Spleen (tissue), 11 donors: Measurements from ENCODE around the gene ACYP1. TPM values are rescaled to one million over a fixed set of nuclear protein-coding genes. Genes with fewer than 3 reads are reported as not detected.

Source experiments
- DNase-seq: peaks from one replicate; pipeline ENCODE4 v3.0.0-alpha.2; 2020
- H3K27ac ChIP-seq, 8 donors: fragments of 200-600 bp; sonication (generic) in 7 of 8; 1 replicate in 4 of 8; 2 replicates in 4 of 8; pipeline versions ENCODE4 v1.5.0 to v1.8.0; 2016 to 2021; ENCODE audit warnings: inconsistent platforms in 4 of 8, mild to moderate bottlenecking in 4 of 8, moderate library complexity in 1 of 8
- H3K27me3 ChIP-seq, 7 donors: fragments of 200-600 bp; sonication (generic) in 6 of 7; replicated peaks in 1 of 7; 1 replicate in 4 of 7; 2 replicates in 3 of 7; pipeline versions ENCODE4 v1.5.0 to v1.8.0; 2016 to 2021; ENCODE audit warnings: inconsistent platforms in 3 of 7, mild to moderate bottlenecking in 1 of 7
- H3K36me3 ChIP-seq, 6 donors: fragments of 200-600 bp; sonication (generic) in 5 of 6; 1 replicate in 4 of 6; 2 replicates in 2 of 6; pipeline versions ENCODE4 v1.5.0 to v1.8.0; 2016 to 2021; ENCODE audit warnings: inconsistent platforms in 2 of 6
- H3K4me1 ChIP-seq, 6 donors: fragments of 200-600 bp; sonication (generic) in 5 of 6; 1 replicate in 3 of 6; 2 replicates in 3 of 6; pipeline versions ENCODE4 v1.5.0 to v1.8.0; 2016 to 2021; ENCODE audit warnings: inconsistent platforms in 3 of 6
- H3K4me3 ChIP-seq, 8 donors: fragments of 200-600 bp; sonication (generic) in 7 of 8; 1 replicate in 4 of 8; 2 replicates in 4 of 8; pipeline versions ENCODE4 v1.5.0 to v1.8.0; 2016 to 2021; ENCODE audit warnings: inconsistent platforms in 4 of 8, mild to moderate bottlenecking in 4 of 8, moderate library complexity in 2 of 8
- H3K9me3 ChIP-seq, 8 donors: fragments of 200-600 bp; sonication (generic) in 7 of 8; 1 replicate in 4 of 8; 2 replicates in 4 of 8; pipeline versions ENCODE4 v1.5.0 to v1.8.0; 2016 to 2021; ENCODE audit warnings: inconsistent platforms in 4 of 8
- CTCF ChIP-seq, 11 experiments: fragments of 200-600 bp in 7 of 11; fragments of 450-650 bp in 4 of 11; sonication (generic) in 4 of 11; IDR thresholded peaks in 8 of 11; conservative IDR thresholded peaks in 3 of 11; 1 replicate in 7 of 11; 2 replicates in 4 of 11; pipeline versions ENCODE4 v1.4.0 to v1.8.0; 2016 to 2021; ENCODE audit warnings: antibody characterized with exemption in 11 of 11, inconsistent platforms in 4 of 11, mild to moderate bottlenecking in 1 of 11
- POLR2A ChIP-seq, 3 donors: fragments of 450-650 bp; IDR thresholded peaks; one replicate each; pipeline ENCODE4 v1.5.1; 2017; ENCODE audit warnings: antibody characterized with exemption in 3 of 3, mild to moderate bottlenecking in 1 of 3
- POLR2AphosphoS5 ChIP-seq, 3 donors: sonication (generic); formaldehyde crosslinking; IDR thresholded peaks; one replicate each; pipeline ENCODE4 v1.5.1; 2017; ENCODE audit warnings: antibody characterized with exemption in 3 of 3
- WGBS, 5 donors: extraction: QIAGEN DNeasy Blood & Tissue Kit in 3 of 5; methylation state at CpG; one replicate each; pipeline versions ENCODE4 v1.1.5 to v1.1.7; 2013 to 2018; 5-methylcytosine and 5-hydroxymethylcytosine counted together
- intact Hi-C: fragments of 100-400 bp; cut with DNase I; formaldehyde crosslinking; loops from one replicate; pipeline ENCODE4 v1.15.0; 2023; ENCODE audit warnings: low total_unique reads
- polyA plus RNA-seq, 3 donors: library from polyadenylated mRNA; stranded (reverse); fragments of 200-250 nt; gene quantifications; one replicate each; pipeline ENCODE4 v1.2.1, GENCODE V29; 2013
- total RNA-seq, 7 donors: library from RNA; depleted of rRNA in 3 of 7; stranded (reverse); fragments of >200 nt in 3 of 7; fragmentation: NEBNext Ultra II Directional in 4 of 7; extraction: Animal tissue kit (Norgen Biotek cat#: 25700) in 4 of 7; gene quantifications; one replicate each; pipeline versions ENCODE4 v1.1.0 to v1.2.1, GENCODE V29; 2016 to 2021
- donor health status: healthy with polysubstance abuse.
- donor health status: DM: no; HTN: no; CAD: no; lungs with moderate emphysema.
- donor health status: DM: no; HTN: no; CAD: no.
- donor health status: Bipolar disorder and iron deficiency.
- donor health status: healthy.
- donor health status: DM: no; HTN: no; CAD: no.
- donor health status: DM: yes; HTN: yes; CAD: no.

Gene ACYP1
- total and polyA plus RNA-seq, 10 donors: 6.8 to 27.7 (median 20.2) TPM

- Histone ChIP-seq H3K27me3 (no peaks in the 10 kb centered on the region), H3K9me3 (no peaks in the 10 kb centered on the region), H3K4me1 (peaks cover 5 to 58% (median 36%) of the 10 kb centered on the region in 6 donors), H3K36me3 (no peaks in the 10 kb centered on the region), H3K4me3 (no peak overlapping the region), H3K27ac (no peak overlapping the region)
- no peak for DNase-seq
- TF ChIP-seq POLR2A (IDR thresholded peaks at IDR 0.05): no peak
- no peak for TF ChIP-seq CTCF (IDR thresholded peaks at IDR 0.05 in 8 of 11, conservative IDR thresholded peaks at IDR 0.05 in 3 of 11)
- TF ChIP-seq POLR2AphosphoS5 (IDR thresholded peaks at IDR 0.05): no peak
- 84 to 99% (median 94%) methylated on average over 2 of the region's 2 CpGs for WGBS, 5 donors
- intact Hi-C loops: no loop called here
Observed at GRCh38 chr14:75048101-75048500, 15.7 kb downstream of the ACYP1 start.

GRCh38 chr14:75047506-75047905 lies 16.3 kb downstream of the ACYP1 start:
- no peak overlapping the region for H3K27ac ChIP-seq
- DNase-seq: no peak
- intact Hi-C loops: no loop called here
- H3K36me3 ChIP-seq: no peaks in the 10 kb centered on the region
- no peaks in the 10 kb centered on the region for H3K9me3 ChIP-seq
- H3K4me3 ChIP-seq: no peak overlapping the region
- no peak for TF ChIP-seq CTCF (IDR thresholded peaks at IDR 0.05 in 8 of 11, conservative IDR thresholded peaks at IDR 0.05 in 3 of 11)
- WGBS, 5 donors: 87 to 96% (median 95%) methylated on average over 4 of the region's 4 CpGs
- H3K27me3 ChIP-seq: no peaks in the 10 kb centered on the region
- peaks cover 5 to 64% (median 37%) of the 10 kb centered on the region in 6 donors for H3K4me1 ChIP-seq

- Histone ChIP-seq H3K4me3 (no peak overlapping the region), H3K4me1 (peaks cover 5 to 70% (median 40%) of the 10 kb centered on the region in 6 donors), H3K9me3 (no peaks in the 10 kb centered on the region), H3K27ac (no peak overlapping the region), H3K27me3 (no peaks in the 10 kb centered on the region), H3K36me3 (peaks cover 0 to 5% (median 0%) of the 10 kb centered on the region in 6 donors)
- TF ChIP-seq POLR2A (IDR thresholded peaks at IDR 0.05) (no peak), CTCF (IDR thresholded peaks at IDR 0.05 in 8 of 11, conservative IDR thresholded peaks at IDR 0.05 in 3 of 11) (no peak), POLR2AphosphoS5 (IDR thresholded peaks at IDR 0.05) (no peak)
- intact Hi-C loops: no loop called here
- 85 to 99% (median 93%) methylated on average over 3 of the region's 3 CpGs for WGBS, 5 donors
- DNase-seq: no peak
Observed at GRCh38 chr14:75046899-75047298, 16.9 kb downstream of the ACYP1 start.

- Histone ChIP-seq H3K27me3 (no peaks in the 10 kb centered on the region), H3K4me1 (peaks cover 0 to 70% (median 37%) of the 10 kb centered on the region in 6 donors), H3K9me3 (no peaks in the 10 kb centered on the region), H3K4me3 (no peak overlapping the region), H3K27ac (no peak overlapping the region), H3K36me3 (peaks cover 0 to 11% (median 0%) of the 10 kb centered on the region in 6 donors)
- TF ChIP-seq POLR2A (IDR thresholded peaks at IDR 0.05) (no peak), POLR2AphosphoS5 (IDR thresholded peaks at IDR 0.05) (no peak), CTCF (IDR thresholded peaks at IDR 0.05 in 8 of 11, conservative IDR thresholded peaks at IDR 0.05 in 3 of 11) (no peak)
- 95 to 98% (median 96%) methylated on average over 5 of the region's 5 CpGs for WGBS, 5 donors
- DNase-seq: no peak
- intact Hi-C loops: no loop called here
Observed at GRCh38 chr14:75046275-75046674, 17.5 kb downstream of the ACYP1 start.
